GM18505 (cell line): Measurements from ENCODE around the gene PPME1.

Experiments used
- ATAC-seq: cut with Tn5 transposase; IDR thresholded peaks from one replicate; pipeline ENCODE4 v1.9.1; 2021; ENCODE audit not compliant: unreplicated experiment
- POLR2A ChIP-seq: IDR thresholded peaks from 4 replicates; pipeline ENCODE4 v1.6.1; 2011; ENCODE audit warnings: borderline replicate concordance; ENCODE audit not compliant: insufficient read depth, insufficient read length; ENCODE audit errors: extremely low read depth

The PPME1 gene

DNA sequence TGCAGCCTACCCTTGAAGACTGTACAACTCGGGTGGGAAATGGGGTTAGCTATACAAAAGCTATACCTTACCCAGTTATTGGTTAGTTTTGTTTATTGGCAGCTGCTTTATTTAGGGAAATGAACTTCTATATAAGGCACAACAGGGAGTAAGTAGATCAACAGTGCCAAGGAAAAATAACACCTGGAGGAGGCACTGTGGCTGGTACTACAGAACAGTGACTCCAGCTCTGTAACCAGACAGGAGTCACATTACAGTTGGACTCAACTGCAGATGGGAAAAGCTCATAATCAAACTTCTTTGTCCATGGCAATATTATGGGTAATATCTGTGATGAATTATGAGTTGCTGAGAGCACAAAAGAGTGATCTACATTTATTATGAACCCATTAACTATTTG lies 126.4 kb downstream of the PPME1 start:
- ATAC-seq = no peak
- no peak for TF ChIP-seq POLR2A

DNA sequence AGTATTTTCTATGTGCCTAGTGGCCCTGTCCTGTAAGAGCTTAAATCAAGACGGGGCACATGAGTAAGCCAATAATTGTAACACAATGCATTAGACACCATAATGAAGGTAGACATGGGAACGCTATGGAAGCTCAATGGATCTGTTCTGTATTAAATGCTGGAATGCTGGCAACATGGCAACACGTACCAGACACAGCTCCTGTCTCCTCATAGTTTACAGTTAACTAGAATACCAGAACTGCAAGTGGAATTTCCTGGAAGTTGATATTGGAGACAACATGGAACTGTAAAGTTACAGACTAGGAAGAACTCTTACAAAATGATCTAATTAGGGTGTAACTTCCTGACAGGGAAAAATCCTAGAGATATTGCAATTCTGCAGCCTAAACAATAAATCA lies 127.9 kb downstream of the PPME1 start:
- TF ChIP-seq POLR2A = no peak
- ATAC-seq = no peak
